T-helper 9 cell (primary cell): ENCODE results near the gene ARHGAP32.

Experiments
- DNase-seq: peaks from one replicate; pipeline ENCODE4 v3.0.0-alpha.2; 2020

ARHGAP32 gene

GRCh38 chr11:128948583-128948982 lies 243.5 kb downstream of the ARHGAP32 start:
- no peak for DNase-seq

GRCh38 chr11:128947773-128948172 lies 244.4 kb downstream of the ARHGAP32 start:
- no peak for DNase-seq

GRCh38 chr11:128946648-128947047 lies 245.5 kb downstream of the ARHGAP32 start:
- DNase-seq = no peak

GRCh38 chr11:128943428-128943976 lies 248.6 kb downstream of the ARHGAP32 start:
- no peak for DNase-seq

GRCh38 chr11:128942817-128943427 lies 249.2 kb downstream of the ARHGAP32 start, which contains the start of gene TP53AIP1:
Gene TP53AIP1 (minus strand): TSS chr11:128942871. CDS start chr11:128937818, 5,053 bp downstream.
- no peak for DNase-seq

GRCh38 chr11:128942272-128942612 lies 249.9 kb downstream of the ARHGAP32 start:
- no peak for DNase-seq

- DNase-seq = no peak
Measured at GRCh38 chr11:128941573-128942271, 250.4 kb downstream of the ARHGAP32 start.

GRCh38 chr11:128941110-128941509 lies 251.0 kb downstream of the ARHGAP32 start:
- no peak for DNase-seq

- DNase-seq = no peak
Measured at GRCh38 chr11:128940603-128941002, 251.5 kb downstream of the ARHGAP32 start.

GRCh38 chr11:128940156-128940555 lies 252.0 kb downstream of the ARHGAP32 start:
- no peak for DNase-seq

GRCh38 chr11:128939591-128939990 lies 252.5 kb downstream of the ARHGAP32 start:
- DNase-seq = no peak

- no peak for DNase-seq
Measured at GRCh38 chr11:128938156-128938885, 253.8 kb downstream of the ARHGAP32 start.

GRCh38 chr11:128937480-128937879 lies 254.6 kb downstream of the ARHGAP32 start:
- no peak for DNase-seq

- DNase-seq = no peak
Measured at GRCh38 chr11:128936606-128937251, 255.4 kb downstream of the ARHGAP32 start.

GRCh38 chr11:128934926-128935325 lies 257.2 kb downstream of the ARHGAP32 start:
- DNase-seq = no peak

- DNase-seq = no peak
Measured at GRCh38 chr11:128934351-128934750, 257.8 kb downstream of the ARHGAP32 start.

GRCh38 chr11:128933481-128934178 lies 258.5 kb downstream of the ARHGAP32 start:
- DNase-seq = no peak

- DNase-seq = no peak
Measured at GRCh38 chr11:128931668-128932067, 260.5 kb downstream of the ARHGAP32 start.

- no peak for DNase-seq
Measured at GRCh38 chr11:128931066-128931465, 261.1 kb downstream of the ARHGAP32 start.

GRCh38 chr11:128929991-128930390 lies 262.1 kb downstream of the ARHGAP32 start:
- no peak for DNase-seq

GRCh38 chr11:128929468-128929867 lies 262.7 kb downstream of the ARHGAP32 start:
- no peak for DNase-seq

- no peak for DNase-seq
Measured at GRCh38 chr11:128928400-128928799, 263.7 kb downstream of the ARHGAP32 start.
